GM11168 (cell line): Measurements from ENCODE around the gene PLSCR1.

ENCODE experiments used
- in situ Hi-C: fragments of 300-500 bp; cut with MboI; formaldehyde crosslinking; loops from one replicate; pipeline ENCODE4 v1.12.0; 2022; ENCODE audit warnings: low sequenced_read_pairs; ENCODE audit not compliant: unreplicated experiment

Gene PLSCR1

DNA sequence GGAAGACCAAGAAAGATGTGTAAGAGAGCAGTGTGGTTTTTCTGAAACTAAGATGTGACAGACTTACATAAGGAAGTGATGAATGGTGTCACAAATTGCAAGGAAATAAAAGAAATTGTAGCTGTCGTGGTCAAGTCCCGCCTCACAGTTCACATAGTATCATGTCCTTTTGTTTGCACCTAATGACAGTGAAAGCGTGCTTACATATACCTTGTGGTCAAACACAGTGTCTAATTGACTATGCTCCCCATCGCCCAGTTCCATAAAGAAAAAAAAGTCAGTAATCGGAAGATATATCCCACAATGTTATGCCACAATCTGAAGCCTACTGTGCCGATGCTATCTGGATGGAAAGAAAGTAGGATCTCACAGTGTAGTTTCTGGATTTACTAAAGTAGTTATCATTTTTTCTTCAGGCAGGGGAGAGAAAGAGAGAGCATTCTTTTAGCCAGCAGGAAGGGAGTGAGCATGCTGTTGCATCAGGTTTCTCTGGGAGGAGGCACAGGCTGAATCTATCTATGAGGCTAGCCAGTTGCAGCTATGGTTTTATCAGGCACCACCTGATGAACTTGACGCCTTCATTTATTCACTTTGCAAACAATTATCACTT, 9.8 kb upstream of the PLSCR1 start:
- in situ Hi-C loops, result no loop called here

DNA sequence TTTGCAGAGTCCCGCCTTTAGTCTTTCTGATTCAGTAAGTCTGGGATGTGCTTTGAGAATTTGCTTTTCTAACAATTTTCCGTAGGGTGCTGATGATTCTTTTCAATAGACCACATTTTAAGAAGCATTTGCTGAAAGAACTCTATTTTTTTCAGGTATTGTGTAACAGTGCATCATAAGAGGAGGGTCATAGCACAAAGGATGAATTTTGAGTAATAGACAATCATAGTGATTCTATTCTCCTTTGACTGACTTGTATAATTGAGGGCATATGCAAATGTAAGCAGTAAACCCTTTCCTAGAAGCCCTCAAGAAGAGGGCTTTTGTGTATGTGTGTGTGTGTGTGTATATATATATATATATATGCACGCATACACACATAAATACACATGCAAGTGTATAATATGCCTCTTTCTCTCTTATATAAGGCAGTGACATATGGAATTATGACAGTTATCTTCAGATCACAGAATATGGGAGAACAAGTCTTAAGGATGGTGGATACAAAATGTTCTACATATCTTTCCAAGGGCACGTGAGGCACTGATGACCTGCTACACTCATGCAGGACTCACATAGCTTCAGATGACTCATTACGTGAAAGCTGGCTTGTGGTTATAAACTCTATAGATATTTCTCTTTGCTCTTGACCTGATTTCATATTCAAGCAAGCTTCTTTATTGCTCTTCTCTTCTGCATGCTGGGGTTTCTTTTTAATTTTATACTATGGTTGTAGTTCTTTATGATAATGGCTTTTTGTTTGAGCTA, 6.5 kb upstream of the PLSCR1 start:
- in situ Hi-C loops, result no loop called here

GRCh38 chr3:146550070-146550615, 5.7 kb upstream of the PLSCR1 start:
- in situ Hi-C loops, result no loop called here

GRCh38 chr3:146547235-146547835, 2.9 kb upstream of the PLSCR1 start:
- in situ Hi-C loops, result no loop called here

DNA sequence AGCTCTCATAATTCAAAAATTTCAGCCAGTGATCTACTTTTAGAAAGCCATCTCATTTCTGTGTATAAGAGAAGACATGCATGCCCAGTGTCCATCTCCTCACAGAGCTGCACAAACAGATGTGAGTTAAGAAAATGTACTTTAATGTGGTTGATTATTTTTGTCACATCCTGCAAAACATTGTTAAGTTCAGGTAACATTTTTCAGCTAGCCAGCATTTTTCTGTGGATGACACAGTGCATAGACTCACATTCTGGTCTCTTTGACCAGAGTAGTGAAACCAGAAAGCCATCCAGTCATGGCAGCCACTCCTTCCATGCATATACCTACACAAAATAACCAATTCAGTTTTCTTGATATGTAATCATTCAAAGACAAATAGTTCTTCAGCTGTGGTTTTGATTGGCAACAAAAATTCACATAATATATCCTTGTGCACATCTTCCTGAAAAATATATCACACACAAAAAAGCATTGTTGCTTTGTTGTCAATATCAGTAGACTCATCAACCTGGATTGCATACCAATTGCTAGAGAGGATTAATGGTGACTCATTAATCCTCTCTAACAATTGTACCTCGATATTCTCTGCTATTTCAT, 2.1 kb upstream of the PLSCR1 start:
- in situ Hi-C loops, result no loop called here

DNA sequence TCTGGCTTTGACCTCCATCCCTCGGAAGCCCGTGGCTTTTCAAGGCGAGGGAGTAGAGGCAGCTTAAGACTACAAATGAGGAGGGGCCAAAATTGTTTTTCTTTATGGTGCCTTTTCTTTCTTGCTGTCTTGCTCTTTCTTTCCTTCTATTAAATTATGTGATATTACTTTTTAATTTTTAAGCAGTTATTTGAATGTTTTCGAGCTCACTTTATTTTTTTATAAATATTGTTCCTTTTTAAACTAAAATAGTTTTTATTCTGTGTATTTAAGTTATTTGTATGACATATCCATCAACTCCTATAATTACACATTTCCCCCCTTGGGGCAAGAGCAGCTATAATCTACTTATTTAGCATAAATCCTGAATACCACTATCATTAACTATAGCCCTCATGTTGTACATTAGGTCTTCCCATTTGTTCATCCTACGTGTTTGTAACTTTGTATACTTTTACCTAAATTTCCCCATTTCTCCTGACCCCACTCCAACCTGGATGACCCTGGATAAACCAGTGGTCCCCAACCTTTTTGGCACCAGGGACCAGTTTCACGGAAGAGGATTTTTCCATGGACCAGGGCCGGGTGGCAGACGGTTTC, 622 bp upstream of the PLSCR1 start:
- in situ Hi-C loops, result no loop called here

- in situ Hi-C loops, result no loop called here
These were observed 876 bp downstream of the PLSCR1 start for GRCh38 chr3:146543461-146544001.

DNA sequence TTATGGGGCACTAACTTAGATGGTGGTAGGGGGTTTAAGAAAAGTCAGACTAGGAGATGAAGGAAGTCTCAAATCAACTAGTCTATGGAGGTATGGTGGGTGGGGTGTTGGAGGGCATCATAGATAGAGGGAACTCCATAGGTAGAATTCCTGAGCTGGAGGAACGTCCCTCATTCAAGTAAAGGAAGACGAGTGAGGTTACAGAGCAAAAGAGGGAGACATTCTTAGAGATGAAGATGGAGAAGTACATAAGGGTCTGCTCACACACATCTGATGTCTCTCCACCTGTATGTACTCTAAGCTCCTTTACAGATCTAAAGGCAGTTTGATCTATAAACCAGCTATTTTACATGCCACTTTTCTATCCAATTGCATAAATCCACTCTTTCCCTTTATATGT, 1.4 kb downstream of the PLSCR1 start:
- in situ Hi-C loops, result no loop called here

GRCh38 chr3:146542179-146542578, 2.2 kb downstream of the PLSCR1 start:
- in situ Hi-C loops, result no loop called here

DNA sequence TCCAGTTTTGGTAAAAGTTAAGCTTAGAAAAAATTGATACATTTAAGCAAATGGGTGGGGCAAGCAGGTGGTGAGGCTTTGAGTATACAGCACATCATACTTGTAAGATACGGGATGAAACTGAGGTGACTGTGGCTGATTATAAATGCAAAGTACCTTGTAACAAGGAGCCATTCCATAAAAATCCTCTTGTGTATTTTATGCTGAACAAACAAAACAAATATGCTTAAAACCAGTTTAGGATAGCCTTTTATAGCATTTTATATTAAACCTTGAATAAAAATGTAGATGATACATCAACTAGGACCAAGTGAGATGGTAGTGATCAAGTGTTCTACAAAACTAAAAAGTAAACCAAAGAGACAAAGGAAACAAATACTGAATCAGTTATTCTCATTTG, 3.4 kb downstream of the PLSCR1 start:
- in situ Hi-C loops, result no loop called here

- in situ Hi-C loops, result no loop called here
These were observed 4.2 kb downstream of the PLSCR1 start for GRCh38 chr3:146540236-146540635.

DNA sequence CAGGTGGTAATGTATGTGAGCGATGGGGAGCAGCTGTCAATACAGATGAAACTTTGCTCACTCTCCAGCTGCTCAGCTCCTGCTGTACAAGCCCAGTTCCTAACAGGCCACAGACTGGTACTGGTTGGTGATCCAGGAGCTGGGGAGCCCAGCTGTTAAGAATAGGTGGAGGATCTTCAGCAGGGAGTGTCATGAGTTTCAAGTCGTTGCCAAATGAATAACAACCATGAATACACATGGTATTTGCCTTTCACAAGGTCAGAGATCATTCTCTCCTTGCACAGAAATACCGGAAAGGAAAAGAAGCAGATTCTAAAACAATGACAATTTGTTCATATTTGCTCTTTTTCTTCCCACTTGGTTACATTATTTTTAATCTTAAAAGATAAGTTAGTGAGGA, 5.1 kb downstream of the PLSCR1 start:
- in situ Hi-C loops, result no loop called here

DNA sequence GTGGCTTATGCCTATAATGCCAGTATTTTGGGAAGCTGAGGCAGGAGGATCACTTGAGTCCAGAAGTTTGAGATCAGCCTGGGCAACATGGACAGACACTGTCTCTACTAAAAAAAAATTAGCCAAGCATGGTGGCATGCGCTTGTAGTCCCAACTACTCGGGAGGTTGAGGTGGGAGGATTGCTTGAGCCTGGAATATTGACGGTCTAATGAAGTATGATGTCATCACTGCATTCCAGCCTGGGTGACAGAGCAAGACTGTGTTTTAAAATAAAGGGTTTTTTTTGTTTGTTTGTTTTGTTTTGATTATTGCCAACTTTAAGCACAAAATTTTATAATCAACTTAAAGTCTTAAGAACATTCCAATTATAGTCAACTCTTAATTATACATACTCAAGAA, 6.8 kb downstream of the PLSCR1 start:
- in situ Hi-C loops, result no loop called here

- in situ Hi-C loops, result no loop called here
These were observed 7.7 kb downstream of the PLSCR1 start for GRCh38 chr3:146536681-146537080.

GRCh38 chr3:146532406-146532805, 12.0 kb downstream of the PLSCR1 start:
- in situ Hi-C loops, result no loop called here

DNA sequence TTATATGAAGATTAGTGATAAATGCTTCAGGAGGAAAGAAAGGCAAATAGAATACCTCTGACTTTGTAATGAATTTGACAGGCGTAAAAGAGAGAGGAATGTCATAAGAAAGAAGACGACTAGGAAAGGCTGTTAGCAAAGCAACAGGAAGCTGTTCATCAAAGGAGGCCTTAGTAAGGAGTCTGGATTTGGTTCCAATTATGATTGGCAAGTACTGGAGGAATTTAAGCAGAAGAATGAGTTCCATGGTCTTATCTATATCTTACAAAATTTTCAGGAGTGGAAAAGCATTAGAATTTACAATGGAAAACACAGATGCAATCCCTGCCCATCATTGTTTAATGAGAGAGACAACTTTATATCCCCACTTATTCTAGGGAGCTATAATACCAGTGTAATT, 13.8 kb downstream of the PLSCR1 start:
- in situ Hi-C loops, result no loop called here

- in situ Hi-C loops, result no loop called here
These were observed 15.4 kb downstream of the PLSCR1 start for GRCh38 chr3:146529021-146529420.

GRCh38 chr3:146524961-146525360, 19.4 kb downstream of the PLSCR1 start:
- in situ Hi-C loops, result no loop called here

GRCh38 chr3:146523531-146523930, 20.9 kb downstream of the PLSCR1 start:
- in situ Hi-C loops, result no loop called here
